ENCODE data around the gene TET1. TPM values are rescaled to one million over a fixed set of nuclear protein-coding genes. Genes with fewer than 3 reads are reported as not detected.
A peak's percentile ranks its signal among the peaks of the same experiment; 100 is the strongest.

The TET1 gene
- total and polyA plus RNA-seq, 4 donors = 4.9 to 26.5 (median 15.6) TPM

DNA sequence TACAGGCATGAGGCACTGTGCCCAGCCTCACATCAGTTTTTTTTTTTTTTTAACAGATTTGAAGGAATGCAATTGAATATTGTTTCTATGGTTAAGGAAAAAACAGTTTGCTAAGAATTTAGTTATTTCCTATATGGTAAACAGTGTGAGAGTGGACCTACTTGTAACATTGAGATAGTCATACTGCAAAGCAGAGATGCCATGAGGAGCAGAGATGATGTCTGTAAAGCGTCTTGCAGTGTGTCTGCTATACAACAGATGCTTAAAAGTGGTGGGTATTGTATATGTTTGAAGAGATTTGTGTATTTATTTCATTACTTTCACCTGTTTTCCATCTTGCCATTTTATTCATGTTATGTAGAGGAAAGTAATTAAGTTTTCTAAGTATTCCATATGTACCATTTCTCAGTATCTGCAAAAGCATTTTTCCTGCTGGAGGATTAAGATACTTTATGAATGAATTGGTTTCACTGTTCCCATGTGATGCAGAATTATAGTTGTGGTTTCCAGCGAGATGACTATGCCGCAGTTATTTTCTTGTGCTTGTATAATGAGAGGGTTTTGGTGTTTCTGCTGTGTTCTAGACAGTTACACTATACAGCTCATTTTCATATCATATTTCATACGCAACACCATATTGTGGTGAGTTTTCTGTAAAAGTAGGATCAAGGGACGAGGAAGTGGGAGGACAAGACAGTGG is 26.6 kb downstream of the TET1 start:
- no peak overlapping the region for H3K27ac ChIP-seq (ENCODE audit: low read depth, low read length)
- H3K9me3 ChIP-seq (ENCODE audit: control insufficient read depth, insufficient read depth, low read length) = no peaks in the 10 kb centered on the region
- DNase-seq (ENCODE audit: low read depth in 4 of 6, low spot score in 6 of 6) = peak in 1 of 6 donors; percentile 52
- no peaks in the 10 kb centered on the region for H3K27me3 ChIP-seq (ENCODE audit: control insufficient read depth, insufficient read depth, low read length)
- no peak overlapping the region for H3K4me3 ChIP-seq (ENCODE audit: low read depth, low read length)
- 90% methylated on average over 2 of the region's 5 CpGs for WGBS (ENCODE audit: insufficient coverage)
- H3K36me3 ChIP-seq (ENCODE audit: control insufficient read depth, insufficient read depth, low read length) = peaks cover 2% of the 10 kb centered on the region
- H3K4me1 ChIP-seq (ENCODE audit: control insufficient read depth, insufficient read depth, low read length) = no peaks in the 10 kb centered on the region

DNA sequence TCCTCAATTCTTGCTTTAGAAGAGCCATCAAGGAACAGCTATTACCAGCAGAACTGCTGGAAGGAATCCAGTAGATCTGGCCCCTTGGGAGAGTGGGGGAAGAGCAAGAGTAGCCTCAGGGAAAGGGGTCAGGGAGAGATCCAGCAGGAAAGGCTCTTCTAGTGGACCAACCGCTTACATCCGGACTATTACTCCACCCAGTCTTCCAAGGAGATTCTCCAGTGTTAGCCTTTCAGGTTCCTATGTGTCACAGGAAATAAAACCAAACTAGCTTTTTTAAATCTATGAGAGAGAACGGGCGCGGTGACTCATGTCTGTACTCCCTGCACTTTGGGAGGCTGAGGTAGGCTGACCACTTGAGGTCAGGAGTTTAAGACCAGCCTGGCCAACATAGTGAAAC is 34.3 kb downstream of the TET1 start:
- H3K27ac ChIP-seq (ENCODE audit: low read depth, low read length) = no peak overlapping the region
- no peaks in the 10 kb centered on the region for H3K9me3 ChIP-seq (ENCODE audit: control insufficient read depth, insufficient read depth, low read length)
- H3K4me1 ChIP-seq (ENCODE audit: control insufficient read depth, insufficient read depth, low read length) = peaks cover 10% of the 10 kb centered on the region
- H3K27me3 ChIP-seq (ENCODE audit: control insufficient read depth, insufficient read depth, low read length) = no peaks in the 10 kb centered on the region
- DNase-seq (ENCODE audit: low read depth in 4 of 6, low spot score in 6 of 6) = no peak
- no peak overlapping the region for H3K4me3 ChIP-seq (ENCODE audit: low read depth, low read length)
- H3K36me3 ChIP-seq (ENCODE audit: control insufficient read depth, insufficient read depth, low read length) = no peaks in the 10 kb centered on the region
- WGBS (ENCODE audit: insufficient coverage) = 80% methylated on average over 4 of the region's 5 CpGs

DNA sequence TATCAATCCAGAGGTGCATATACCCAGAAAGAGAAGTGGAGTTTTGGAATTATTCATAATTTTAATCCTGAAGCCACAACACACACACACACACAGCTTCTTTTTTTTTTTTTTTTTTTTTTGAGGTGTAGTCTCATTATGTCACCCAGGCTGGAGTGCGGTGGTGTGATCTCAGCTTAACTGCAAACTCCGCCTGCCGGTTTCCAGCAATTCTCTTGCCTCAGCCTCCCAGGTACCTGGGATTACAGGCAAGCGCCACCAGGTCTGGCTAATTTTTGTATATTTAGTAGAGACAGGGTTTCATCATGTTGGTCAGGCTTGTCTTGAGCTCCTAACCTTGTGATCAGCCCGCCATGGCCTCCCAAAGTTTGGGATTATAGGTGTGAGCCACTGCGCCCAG is 35.4 kb downstream of the TET1 start:
- WGBS (ENCODE audit: insufficient coverage) = 100% methylated on average over 1 of the region's 6 CpGs
- H3K27me3 ChIP-seq (ENCODE audit: control insufficient read depth, insufficient read depth, low read length) = no peaks in the 10 kb centered on the region
- peaks cover 18% of the 10 kb centered on the region for H3K4me1 ChIP-seq (ENCODE audit: control insufficient read depth, insufficient read depth, low read length)
- no peak for DNase-seq (ENCODE audit: low read depth in 4 of 6, low spot score in 6 of 6)
- H3K9me3 ChIP-seq (ENCODE audit: control insufficient read depth, insufficient read depth, low read length) = no peaks in the 10 kb centered on the region
- H3K4me3 ChIP-seq (ENCODE audit: low read depth, low read length) = no peak overlapping the region
- H3K27ac ChIP-seq (ENCODE audit: low read depth, low read length) = no peak overlapping the region
- H3K36me3 ChIP-seq (ENCODE audit: control insufficient read depth, insufficient read depth, low read length) = no peaks in the 10 kb centered on the region

DNA sequence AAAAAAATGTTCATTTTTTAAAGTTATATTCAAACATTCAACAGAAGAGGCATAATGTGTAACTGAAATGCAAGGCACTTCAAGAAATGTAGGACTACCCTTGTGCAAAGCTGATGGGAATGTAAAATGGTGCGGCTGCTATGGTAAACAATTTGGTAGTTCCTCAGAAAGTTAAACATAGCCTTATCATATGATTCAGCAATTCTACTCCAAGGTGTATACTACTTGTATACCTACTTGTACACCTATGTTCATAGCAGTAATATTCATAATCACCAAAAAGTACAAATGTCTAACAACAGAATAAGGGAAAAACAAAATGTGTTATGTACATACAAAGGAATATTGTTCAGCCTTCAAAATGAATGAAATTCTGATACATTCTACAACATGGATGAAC is 37.3 kb downstream of the TET1 start:
- no CpG with 5 or more reads among the region's 1 CpG for WGBS (ENCODE audit: insufficient coverage)
- no peaks in the 10 kb centered on the region for H3K27me3 ChIP-seq (ENCODE audit: control insufficient read depth, insufficient read depth, low read length)
- no peak for DNase-seq (ENCODE audit: low read depth in 4 of 6, low spot score in 6 of 6)

DNA sequence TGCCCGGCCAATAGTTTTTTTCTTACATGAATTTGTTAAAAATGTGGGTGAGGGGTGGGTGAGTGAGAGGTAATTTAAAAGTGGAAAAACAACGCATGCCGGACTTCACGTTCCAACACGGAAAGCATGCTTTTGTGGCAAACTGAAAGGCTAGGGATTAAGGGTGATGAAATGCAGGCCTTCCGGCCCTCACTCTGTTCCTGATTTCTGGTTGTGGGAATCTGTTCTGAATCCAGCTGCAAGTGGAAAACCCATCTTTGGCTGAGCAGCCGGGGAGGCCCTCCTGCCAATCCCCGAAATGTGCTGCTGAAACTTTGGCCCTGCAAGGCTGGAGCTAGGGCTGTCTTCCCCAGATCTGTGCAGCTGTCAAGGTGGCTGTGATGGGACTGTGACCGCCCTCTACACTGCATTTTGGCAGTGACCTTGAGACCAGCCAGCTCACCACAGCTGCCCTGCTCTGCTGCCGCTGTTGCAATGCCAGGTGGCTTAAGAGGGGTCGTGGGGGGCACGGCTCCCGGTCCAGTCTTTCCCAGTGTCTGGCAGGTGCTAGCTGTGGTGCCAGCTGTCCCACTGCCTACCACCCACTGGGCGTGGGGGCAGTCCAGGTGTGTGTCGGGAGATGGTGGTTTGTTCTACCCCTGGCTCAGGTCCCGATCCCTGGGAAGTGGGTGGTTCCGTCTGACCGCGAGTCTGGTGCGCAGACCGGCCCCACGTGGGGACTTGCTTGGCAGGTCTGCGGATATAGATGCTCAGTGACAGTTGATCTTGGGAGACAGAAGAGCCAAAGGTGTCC is 39.0 kb downstream of the TET1 start:
- H3K27ac ChIP-seq (ENCODE audit: low read depth, low read length) = peak overlapping the region; percentile 54
- peak in 2 of 6 donors; percentile 64 to 82 for DNase-seq (ENCODE audit: low read depth in 4 of 6, low spot score in 6 of 6)
- peaks cover 2% of the 10 kb centered on the region for H3K36me3 ChIP-seq (ENCODE audit: control insufficient read depth, insufficient read depth, low read length)
- no peaks in the 10 kb centered on the region for H3K9me3 ChIP-seq (ENCODE audit: control insufficient read depth, insufficient read depth, low read length)
- H3K4me3 ChIP-seq (ENCODE audit: low read depth, low read length) = peak overlapping the region; percentile 58
- H3K27me3 ChIP-seq (ENCODE audit: control insufficient read depth, insufficient read depth, low read length) = no peaks in the 10 kb centered on the region
- H3K4me1 ChIP-seq (ENCODE audit: control insufficient read depth, insufficient read depth, low read length) = peaks cover 18% of the 10 kb centered on the region
- 18% methylated on average over 23 of the region's 23 CpGs for WGBS (ENCODE audit: insufficient coverage)

More for the DNA sequence above, 37.3 kb downstream of the TET1 start:
- Histone ChIP-seq H3K4me1 (ENCODE audit: control insufficient read depth, insufficient read depth, low read length) (peaks cover 18% of the 10 kb centered on the region), H3K9me3 (ENCODE audit: control insufficient read depth, insufficient read depth, low read length) (no peaks in the 10 kb centered on the region), H3K27ac (ENCODE audit: low read depth, low read length) (no peak overlapping the region), H3K36me3 (ENCODE audit: control insufficient read depth, insufficient read depth, low read length) (no peaks in the 10 kb centered on the region), H3K4me3 (ENCODE audit: low read depth, low read length) (no peak overlapping the region)

DNA sequence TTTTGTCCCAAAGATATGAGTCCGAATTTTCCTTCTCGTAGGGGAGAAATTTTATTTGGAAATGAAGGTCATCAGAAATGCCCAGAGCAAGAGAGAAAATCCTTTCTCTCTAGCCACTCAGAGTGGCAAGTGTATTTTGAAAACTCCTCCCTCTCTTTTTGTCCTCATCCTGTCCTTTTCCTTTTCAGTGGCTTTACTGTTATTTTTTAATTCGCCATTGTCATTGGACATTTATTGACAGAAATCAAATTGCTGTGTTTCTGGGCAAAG is 39.6 kb downstream of the TET1 start:
- H3K4me3 ChIP-seq (ENCODE audit: low read depth, low read length) = peak overlapping the region; percentile 58
- H3K36me3 ChIP-seq (ENCODE audit: control insufficient read depth, insufficient read depth, low read length) = peaks cover 2% of the 10 kb centered on the region
- DNase-seq (ENCODE audit: low read depth in 4 of 6, low spot score in 6 of 6) = no peak
- peak overlapping the region; percentile 90 for H3K27ac ChIP-seq (ENCODE audit: low read depth, low read length)
- H3K9me3 ChIP-seq (ENCODE audit: control insufficient read depth, insufficient read depth, low read length) = no peaks in the 10 kb centered on the region
- WGBS (ENCODE audit: insufficient coverage) = no CpG with 5 or more reads among the region's 3 CpGs
- no peaks in the 10 kb centered on the region for H3K27me3 ChIP-seq (ENCODE audit: control insufficient read depth, insufficient read depth, low read length)
- peaks cover 18% of the 10 kb centered on the region for H3K4me1 ChIP-seq (ENCODE audit: control insufficient read depth, insufficient read depth, low read length)

DNA sequence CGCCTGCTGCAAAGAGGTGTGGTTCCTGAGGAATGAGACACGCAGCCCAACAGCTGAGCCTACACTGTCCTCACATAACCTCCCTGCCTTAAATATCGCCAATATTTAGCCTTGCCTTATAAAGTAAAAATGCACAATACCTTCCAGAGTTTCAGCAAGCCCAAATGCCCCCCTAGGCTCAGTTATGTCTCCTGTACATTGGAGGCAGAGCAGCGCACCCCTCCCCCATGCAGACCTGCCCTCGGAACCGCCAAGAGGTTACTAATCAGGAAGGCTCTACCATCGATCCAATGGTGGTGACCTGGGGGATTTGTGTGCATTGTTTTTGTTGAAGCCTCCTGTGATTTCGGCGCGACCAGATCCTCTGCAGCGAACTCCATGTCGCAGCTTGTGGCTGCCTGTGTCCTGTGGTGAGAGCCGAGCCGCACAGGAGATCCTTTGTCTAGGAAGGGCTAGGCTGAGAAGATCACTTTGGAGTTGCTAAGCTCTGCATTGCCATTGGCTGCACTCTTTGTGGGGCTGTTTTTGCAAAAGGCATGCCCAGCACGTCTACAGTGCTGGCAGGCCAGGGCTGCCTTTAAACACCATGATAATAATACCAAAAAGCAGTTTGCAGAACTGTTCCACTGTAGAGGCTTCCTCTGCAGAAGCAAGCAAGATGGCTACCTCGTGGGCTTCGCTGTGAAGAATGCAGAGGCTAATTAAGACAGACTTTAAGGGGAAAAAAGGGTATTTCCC is 40.1 kb downstream of the TET1 start:
- peaks cover 2% of the 10 kb centered on the region for H3K36me3 ChIP-seq (ENCODE audit: control insufficient read depth, insufficient read depth, low read length)
- H3K4me1 ChIP-seq (ENCODE audit: control insufficient read depth, insufficient read depth, low read length) = peaks cover 18% of the 10 kb centered on the region
- 0% methylated on average over 9 of the region's 17 CpGs for WGBS (ENCODE audit: insufficient coverage)
- H3K27ac ChIP-seq (ENCODE audit: low read depth, low read length) = peak overlapping the region; percentile 90
- H3K4me3 ChIP-seq (ENCODE audit: low read depth, low read length) = peak overlapping the region; percentile 58
- DNase-seq (ENCODE audit: low read depth in 4 of 6, low spot score in 6 of 6) = peak; percentile 86 to 99 (median 90)
- H3K9me3 ChIP-seq (ENCODE audit: control insufficient read depth, insufficient read depth, low read length) = no peaks in the 10 kb centered on the region
- no peaks in the 10 kb centered on the region for H3K27me3 ChIP-seq (ENCODE audit: control insufficient read depth, insufficient read depth, low read length)

DNA sequence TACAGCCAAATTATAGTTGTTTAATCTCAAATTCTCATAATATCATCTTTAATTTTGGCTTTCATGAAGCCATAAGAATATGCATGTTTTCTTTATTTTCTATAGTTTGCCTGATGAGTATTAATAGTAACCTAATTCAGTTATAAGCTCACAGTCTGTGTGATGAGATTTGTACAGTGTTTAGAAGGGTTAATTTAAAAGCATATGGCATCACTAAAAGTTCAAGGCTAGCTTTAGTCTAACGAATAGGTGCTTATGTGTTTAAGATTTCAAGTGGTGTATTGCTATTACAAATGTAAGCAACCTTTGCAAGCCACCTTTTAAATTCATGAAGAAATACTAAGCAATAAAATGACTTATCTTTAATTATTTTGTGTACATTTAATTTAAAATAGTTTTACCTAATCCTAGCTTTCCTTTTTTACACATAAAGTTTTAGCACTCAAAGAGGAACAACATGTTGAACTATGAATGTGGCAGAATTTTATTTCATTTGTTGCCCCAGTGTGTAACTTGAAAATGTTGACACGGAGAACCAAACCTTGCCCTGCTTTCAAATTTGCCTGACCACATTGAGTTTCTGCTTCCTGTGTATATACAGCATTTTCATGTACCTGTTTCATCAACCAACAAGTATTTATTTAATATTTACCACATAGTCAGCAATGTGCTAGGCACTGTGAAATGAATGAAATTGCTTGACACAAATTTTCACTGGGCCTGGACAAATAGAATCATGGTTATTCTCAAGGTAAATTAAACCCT is 41.5 kb downstream of the TET1 start:
- Histone ChIP-seq H3K36me3 (ENCODE audit: control insufficient read depth, insufficient read depth, low read length) (peaks cover 2% of the 10 kb centered on the region), H3K9me3 (ENCODE audit: control insufficient read depth, insufficient read depth, low read length) (no peaks in the 10 kb centered on the region), H3K4me1 (ENCODE audit: control insufficient read depth, insufficient read depth, low read length) (peaks cover 20% of the 10 kb centered on the region), H3K27me3 (ENCODE audit: control insufficient read depth, insufficient read depth, low read length) (no peaks in the 10 kb centered on the region), H3K27ac (ENCODE audit: low read depth, low read length) (peak overlapping the region; percentile 90), H3K4me3 (ENCODE audit: low read depth, low read length) (peak overlapping the region; percentile 58)
- 20% methylated on average over 1 of the region's 2 CpGs for WGBS (ENCODE audit: insufficient coverage)
- DNase-seq (ENCODE audit: low read depth in 4 of 6, low spot score in 6 of 6) = peak in 1 of 6 donors; percentile 64

DNA sequence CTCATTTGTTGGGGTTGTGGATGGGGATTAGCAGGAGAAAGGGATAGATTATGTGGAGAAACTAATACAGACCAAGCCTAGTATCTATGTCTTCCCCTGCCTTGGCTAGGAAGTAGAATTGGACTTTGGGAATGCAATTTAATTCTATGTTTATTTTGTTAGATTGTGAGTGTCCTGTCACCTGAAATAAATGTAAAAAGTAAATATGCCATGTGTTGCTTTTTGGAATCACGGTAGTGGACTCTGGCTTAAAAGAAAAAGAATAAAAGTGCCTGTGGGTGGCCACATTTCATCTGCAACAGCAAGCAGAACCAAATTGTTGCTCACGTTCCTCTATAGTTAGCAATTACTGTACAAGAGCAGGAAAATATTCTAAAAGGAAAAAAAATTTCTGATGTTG is 42.3 kb downstream of the TET1 start:
- DNase-seq (ENCODE audit: low read depth in 4 of 6, low spot score in 6 of 6) = peak in 1 of 6 donors; percentile 30
- H3K27me3 ChIP-seq (ENCODE audit: control insufficient read depth, insufficient read depth, low read length) = no peaks in the 10 kb centered on the region
- H3K36me3 ChIP-seq (ENCODE audit: control insufficient read depth, insufficient read depth, low read length) = peaks cover 2% of the 10 kb centered on the region
- 38% methylated on average over 1 of the region's 2 CpGs for WGBS (ENCODE audit: insufficient coverage)
- H3K9me3 ChIP-seq (ENCODE audit: control insufficient read depth, insufficient read depth, low read length) = no peaks in the 10 kb centered on the region
- peaks cover 20% of the 10 kb centered on the region for H3K4me1 ChIP-seq (ENCODE audit: control insufficient read depth, insufficient read depth, low read length)
- peak overlapping the region; percentile 9 for H3K4me3 ChIP-seq (ENCODE audit: low read depth, low read length)
- no peak overlapping the region for H3K27ac ChIP-seq (ENCODE audit: low read depth, low read length)
